SK-N-SH treated with all-trans-retinoic acid at 6 μM for 48 hours (cell line): ENCODE measurements around the gene SUPT3H.

Experiments used
- ARNTL ChIP-seq: fragments of 450-650 bp; formaldehyde crosslinking; IDR thresholded peaks from 2 replicates; pipeline ENCODE4 v1.5.0; 2020; ENCODE audit warnings: low read depth, mild to moderate bottlenecking, moderate library complexity, borderline replicate concordance
- BACH2 ChIP-seq: fragments of 250-450 bp; sonication (Bioruptor Pico); IDR thresholded peaks from 2 replicates; pipeline ENCODE4 v1.9.0; 2021; ENCODE audit warnings: mild to moderate bottlenecking, borderline replicate concordance
- RARB ChIP-seq: fragments of 250-450 bp; sonication (Bioruptor Pico); IDR thresholded peaks from 2 replicates; pipeline ENCODE4 v1.8.0; 2021; ENCODE audit warnings: mild to moderate bottlenecking, moderate library complexity
- SNAI2 ChIP-seq: fragments of 250-450 bp; sonication (Bioruptor Pico); IDR thresholded peaks from 2 replicates; pipeline ENCODE4 v1.5.0; 2020; ENCODE audit warnings: mild to moderate bottlenecking, moderate library complexity
- TCF4 ChIP-seq: fragments of 250-450 bp; sonication (Bioruptor Pico); IDR thresholded peaks from 2 replicates; pipeline ENCODE4 v1.8.0; 2021; ENCODE audit warnings: mild to moderate bottlenecking, moderate library complexity, borderline replicate concordance
- ZFP3 ChIP-seq: fragments of 250-450 bp; sonication (Bioruptor Pico); IDR thresholded peaks from 2 replicates; pipeline ENCODE4 v1.5.0; 2020; ENCODE audit warnings: mild to moderate bottlenecking, moderate library complexity
- ZNF8 ChIP-seq: fragments of 450-650 bp; formaldehyde crosslinking; IDR thresholded peaks from 2 replicates; pipeline ENCODE4 v1.5.0; 2020; ENCODE audit warnings: mild to moderate bottlenecking, moderate library complexity
- TF ChIP-seq, protein P1 (sequence below): fragments of 250-450 bp; sonication (Bioruptor Pico); IDR thresholded peaks from 2 replicates; pipeline ENCODE4 v1.8.0; 2021; ENCODE audit warnings: low read depth, mild to moderate bottlenecking, moderate library complexity, borderline replicate concordance

DNA sequence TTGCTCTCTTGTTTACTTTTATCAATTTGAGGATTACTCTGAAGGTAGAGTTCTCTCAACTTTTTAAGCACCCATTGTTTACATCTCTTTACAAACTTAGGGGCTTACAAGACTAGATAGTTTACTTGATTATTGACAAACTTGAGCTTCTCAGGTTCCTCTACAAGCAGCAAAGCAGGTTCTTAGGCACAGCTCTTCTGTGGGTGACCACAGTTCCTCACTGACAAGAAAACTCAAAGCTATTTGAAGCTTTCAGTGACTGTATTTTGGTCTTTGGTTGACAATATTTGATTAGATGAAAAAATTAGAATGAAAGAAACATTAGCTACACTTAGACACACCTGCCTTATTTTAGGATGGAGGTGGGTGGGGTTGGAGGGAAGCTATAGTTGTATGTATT, 376.9 kb downstream of the SUPT3H start:
- TF ChIP-seq RARB, result no peak
- no peak for TF ChIP-seq SNAI2 (CRISPR knock-in tag)
- no peak for TF ChIP-seq TCF4 (CRISPR knock-in tag)
- no peak for TF ChIP-seq ZFP3 (CRISPR knock-in tag)
- no peak for TF ChIP-seq ZNF8
- TF ChIP-seq, protein P1, sequence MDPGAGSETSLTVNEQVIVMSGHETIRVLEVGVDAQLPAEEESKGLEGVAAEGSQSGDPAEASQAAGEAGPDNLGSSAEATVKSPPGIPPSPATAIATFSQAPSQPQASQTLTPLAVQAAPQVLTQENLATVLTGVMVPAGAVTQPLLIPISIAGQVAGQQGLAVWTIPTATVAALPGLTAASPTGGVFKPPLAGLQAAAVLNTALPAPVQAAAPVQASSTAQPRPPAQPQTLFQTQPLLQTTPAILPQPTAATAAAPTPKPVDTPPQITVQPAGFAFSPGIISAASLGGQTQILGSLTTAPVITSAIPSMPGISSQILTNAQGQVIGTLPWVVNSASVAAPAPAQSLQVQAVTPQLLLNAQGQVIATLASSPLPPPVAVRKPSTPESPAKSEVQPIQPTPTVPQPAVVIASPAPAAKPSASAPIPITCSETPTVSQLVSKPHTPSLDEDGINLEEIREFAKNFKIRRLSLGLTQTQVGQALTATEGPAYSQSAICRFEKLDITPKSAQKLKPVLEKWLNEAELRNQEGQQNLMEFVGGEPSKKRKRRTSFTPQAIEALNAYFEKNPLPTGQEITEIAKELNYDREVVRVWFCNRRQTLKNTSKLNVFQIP (CRISPR knock-in tag), result no peak
- TF ChIP-seq BACH2, result no peak
- TF ChIP-seq ARNTL (CRISPR knock-in tag), result no peak
